IPS DF 4.7 (cell line): Measurements from ENCODE around the gene LMO2.

Experiments
- DNase-seq: peaks from one replicate; pipeline ENCODE4 v3.0.0-alpha.2; 2013; ENCODE audit warnings: low spot score; ENCODE audit errors: extremely low read depth

The LMO2 gene

GRCh38 chr11:33915526-33915925 lies 23.6 kb upstream of the LMO2 start:
- DNase-seq = no peak

- DNase-seq = no peak
Measured at GRCh38 chr11:33913991-33914390, 22.1 kb upstream of the LMO2 start.

GRCh38 chr11:33912405-33913361 lies 20.8 kb upstream of the LMO2 start:
- no peak for DNase-seq

- DNase-seq = no peak
Measured at GRCh38 chr11:33910958-33911339, 19.1 kb upstream of the LMO2 start.

GRCh38 chr11:33910296-33910957 lies 18.6 kb upstream of the LMO2 start:
- no peak for DNase-seq

- no peak for DNase-seq
Measured at GRCh38 chr11:33909552-33909951, 17.7 kb upstream of the LMO2 start.

- no peak for DNase-seq
Measured at GRCh38 chr11:33909150-33909549, 17.3 kb upstream of the LMO2 start.

- no peak for DNase-seq
Measured at GRCh38 chr11:33907421-33907820, 15.5 kb upstream of the LMO2 start.

- no peak for DNase-seq
Measured at GRCh38 chr11:33906484-33907186, 14.8 kb upstream of the LMO2 start.

- DNase-seq = no peak
Measured at GRCh38 chr11:33904102-33904501, 12.2 kb upstream of the LMO2 start.

GRCh38 chr11:33900159-33900840 lies 8.4 kb upstream of the LMO2 start:
- DNase-seq = no peak

GRCh38 chr11:33899400-33900037 lies 7.6 kb upstream of the LMO2 start:
- DNase-seq = no peak

- DNase-seq = no peak
Measured at GRCh38 chr11:33898957-33899356, 7.1 kb upstream of the LMO2 start.

GRCh38 chr11:33897761-33898375 lies 6.0 kb upstream of the LMO2 start:
- DNase-seq = no peak

GRCh38 chr11:33896911-33897310 lies 5.0 kb upstream of the LMO2 start:
- DNase-seq = no peak

GRCh38 chr11:33895752-33896137 lies 3.9 kb upstream of the LMO2 start:
- no peak for DNase-seq

GRCh38 chr11:33894398-33894746 lies 2.5 kb upstream of the LMO2 start:
- no peak for DNase-seq

GRCh38 chr11:33893711-33894397 lies 2.0 kb upstream of the LMO2 start:
- DNase-seq = no peak

- no peak for DNase-seq
Measured at GRCh38 chr11:33892906-33893594, 1.2 kb upstream of the LMO2 start.
